B cell (primary cell): ENCODE data around the gene SLCO4C1. TPM values are rescaled to one million over a fixed set of nuclear protein-coding genes. Genes with fewer than 3 reads are reported as not detected.

Experiments used
- ATAC-seq: fragments of 200-7000 bp; cut with Tn5 transposase; one replicate; pipeline ENCODE4 v1.10.0; 2021; ENCODE audit warnings: low read depth, mild to moderate bottlenecking, moderate number of reproducible peaks, moderate library complexity
- CTCF ChIA-PET: fragments of 350-600 bp; sonication (Branson Sonifier 250); formaldehyde crosslinking; loops from one replicate; lab custom pipeline; 2021; ENCODE audit warnings: antibody characterized with exemption, inconsistent platforms; lab: Charles Lee
- POLR2A ChIA-PET: fragments of 350-600 bp; sonication (Branson Sonifier 250); formaldehyde crosslinking; loops from one replicate; lab custom pipeline; 2021; ENCODE audit warnings: antibody characterized with exemption; lab: Charles Lee
- DNase-seq: peaks from one replicate; pipeline ENCODE4 v3.0.0; 2013
- H2AFZ ChIP-seq: 2 replicates; pipeline ENCODE4 v1.6.1; 2012; ENCODE audit warnings: mild to moderate bottlenecking, low read depth, low read length; ENCODE audit not compliant: insufficient read depth, poor library complexity, severe bottlenecking
- H3K27ac ChIP-seq, 2 donors: 1 replicate in 1 of 2; 2 replicates in 1 of 2; pipeline ENCODE4 v1.5.1; 2012 to 2013; ENCODE audit warnings: low read length in 2 of 2, mild to moderate bottlenecking in 2 of 2, moderate library complexity in 1 of 2
- H3K27me3 ChIP-seq, 4 experiments: fragments of 200-600 bp in 1 of 4; sonication (generic) in 1 of 4; replicated peaks in 1 of 4; 1 replicate in 2 of 4; 2 replicates in 2 of 4; pipeline versions ENCODE4 v1.6.1 to v1.7.0; 2013 to 2016; ENCODE audit warnings: low read length in 3 of 4, mild to moderate bottlenecking in 2 of 4, mixed read lengths in 1 of 4, moderate library complexity in 1 of 4; ENCODE audit not compliant: insufficient read depth in 4 of 4, control insufficient read depth in 3 of 4; ENCODE audit errors: control extremely low read depth in 1 of 4
- H3K36me3 ChIP-seq, 2 experiments: replicated peaks in 1 of 2; 1 replicate in 1 of 2; 2 replicates in 1 of 2; pipeline versions ENCODE4 v1.6.1 to v1.7.1; 2013; ENCODE audit warnings: low read length in 1 of 2; ENCODE audit not compliant: insufficient read depth in 2 of 2, control insufficient read depth in 1 of 2; ENCODE audit errors: control extremely low read depth in 1 of 2, extremely low read depth in 1 of 2
- H3K4me1 ChIP-seq, 2 donors: fragments of 200-600 bp in 1 of 2; sonication (generic) in 1 of 2; 1 replicate in 1 of 2; 2 replicates in 1 of 2; pipeline versions ENCODE4 v1.5.1 to v1.6.1; 2013 to 2017; ENCODE audit warnings: low read length in 2 of 2; ENCODE audit not compliant: control insufficient read depth in 2 of 2, insufficient read depth in 2 of 2
- H3K4me2 ChIP-seq: replicated peaks from 2 replicates; pipeline ENCODE3; 2012; ENCODE audit warnings: mild to moderate bottlenecking, low read depth, low read length; ENCODE audit not compliant: poor library complexity, severe bottlenecking
- H3K4me3 ChIP-seq, 5 experiments: fragments of 200-600 bp in 1 of 5; sonication (generic) in 1 of 5; 1 replicate in 3 of 5; 2 replicates in 2 of 5; pipeline versions ENCODE4 v1.5.1 to v1.7.0; 2011 to 2016; ENCODE audit warnings: low read length in 4 of 5, mild to moderate bottlenecking in 4 of 5, low read depth in 2 of 5, control low read depth in 1 of 5, moderate library complexity in 1 of 5; ENCODE audit not compliant: insufficient read depth in 1 of 5; ENCODE audit errors: control extremely low read depth in 1 of 5, extremely low read depth in 1 of 5
- H3K79me2 ChIP-seq: fragments of 200-600 bp; sonication (generic); one replicate; pipeline ENCODE4 v1.6.0; 2016; ENCODE audit warnings: low read length; ENCODE audit not compliant: control insufficient read depth, insufficient read depth
- H3K9ac ChIP-seq: fragments of 200-600 bp; sonication (generic); 2 replicates; pipeline ENCODE4 v1.6.1; 2017; ENCODE audit warnings: mild to moderate bottlenecking, low read length, moderate library complexity
- H3K9me3 ChIP-seq, 3 donors: one replicate each; pipeline versions ENCODE4 v1.6.1 to v1.7.1; 2013; ENCODE audit warnings: low read length in 2 of 3; ENCODE audit not compliant: control insufficient read depth in 2 of 3, insufficient read depth in 1 of 3; ENCODE audit errors: control extremely low read depth in 1 of 3
- H4K20me1 ChIP-seq: 2 replicates; pipeline ENCODE4 v1.6.0; 2012; ENCODE audit warnings: mild to moderate bottlenecking, low read length; ENCODE audit not compliant: insufficient read depth, control insufficient read depth, poor library complexity, severe bottlenecking
- H3K27ac Mint-ChIP-seq: one replicate; pipeline ENCODE4 v1.8.0; 2021; ENCODE audit warnings: mixed read lengths
- H3K27me3 Mint-ChIP-seq: one replicate; pipeline ENCODE4 v1.8.0; 2021; ENCODE audit warnings: mixed read lengths
- H3K4me1 Mint-ChIP-seq: one replicate; pipeline ENCODE4 v1.8.0; 2021; ENCODE audit warnings: mixed read lengths
- H3K4me3 Mint-ChIP-seq: one replicate; pipeline ENCODE4 v1.8.0; 2021; ENCODE audit warnings: mixed read lengths
- H3K9me3 Mint-ChIP-seq: one replicate; pipeline ENCODE4 v1.8.0; 2022; ENCODE audit warnings: mixed read lengths; ENCODE audit not compliant: insufficient read depth
- CTCF ChIP-seq: fragments of 200-600 bp; IDR thresholded peaks from one replicate; pipeline ENCODE4 v1.8.0; 2022; ENCODE audit warnings: antibody characterized with exemption, mild to moderate bottlenecking
- EZH2 ChIP-seq: IDR thresholded peaks from 2 replicates; pipeline ENCODE4 v1.6.1; 2012; ENCODE audit warnings: borderline replicate concordance, low read depth, mild to moderate bottlenecking, moderate library complexity, low read length; ENCODE audit not compliant: insufficient read depth, poor library complexity, severe bottlenecking
- WGBS: methylation state at CpG from one replicate; pipeline ENCODE4 v1.1.5; 2013; ENCODE audit warnings: missing lambda C conversion rate; ENCODE audit not compliant: insufficient coverage; 5-methylcytosine and 5-hydroxymethylcytosine counted together
- intact Hi-C: fragments of 100-400 bp; cut with micrococcal nuclease; formaldehyde crosslinking; loops from one replicate; pipeline ENCODE4 v1.10.0; 2022
- polyA plus RNA-seq: library from polyadenylated mRNA; depleted of rRNA; stranded (reverse); fragments of >200 nt; gene quantifications from 2 replicates; pipeline ENCODE4 v1.2.3, GENCODE V29; 2012
- total RNA-seq, 2 donors: library from RNA; stranded (reverse); fragments of 120-200 nt in 1 of 2; gene quantifications; 1 replicate in 1 of 2; 2 replicates in 1 of 2; pipeline versions ENCODE4 v1.2.3 to v1.2.4, GENCODE V29; 2013 to 2022

SLCO4C1 gene
- total and polyA plus RNA-seq, 2 donors (not counting 1 experiment from before 2014, with no cell fraction given) = 0.36 to 0.42 TPM

- no peaks in the 10 kb centered on the region for H3K79me2 ChIP-seq
- no peaks in the 10 kb centered on the region for H3K9me3 ChIP-seq
- H3K27ac ChIP-seq = no peak overlapping the region
- H3K9ac ChIP-seq = no peak overlapping the region
- CTCF ChIA-PET = no interaction called here
- Mint-ChIP-seq H3K27ac (no peak overlapping the region), H3K27me3 (peaks cover 6% of the 10 kb centered on the region), H3K9me3 (no peaks in the 10 kb centered on the region), H3K4me3 (peak overlapping the region; percentile 90), H3K4me1 (peaks cover 26% of the 10 kb centered on the region)
- H3K27me3 ChIP-seq = no peaks in the 10 kb centered on the region
- peak overlapping the region; percentile 84 for H2AFZ ChIP-seq
- no peak for DNase-seq
- TF ChIP-seq CTCF (no peak), EZH2 (no peak)
- H3K4me3 ChIP-seq = peak overlapping the region in 2 of 5 experiments; percentile 77 to 87
- 89% methylated on average over 2 of the region's 4 CpGs for WGBS
- ATAC-seq = no peak
- no peaks in the 10 kb centered on the region for H3K36me3 ChIP-seq
- no peaks in the 10 kb centered on the region for H4K20me1 ChIP-seq
- H3K4me1 ChIP-seq = peaks cover 12 to 25% of the 10 kb centered on the region in 2 donors
- intact Hi-C loops = no loop called here
- peak overlapping the region; percentile 94 for H3K4me2 ChIP-seq
- POLR2A ChIA-PET = no interaction called here
These were observed 1.1 kb downstream of the SLCO4C1 start for GRCh38 chr5:102294886-102295395.

GRCh38 chr5:102290004-102290403 is 6.1 kb downstream of the SLCO4C1 start:
- no peak for DNase-seq
- Histone ChIP-seq H3K36me3 (no peaks in the 10 kb centered on the region), H3K4me1 (peaks cover 10 to 20% of the 10 kb centered on the region in 2 donors), H3K4me2 (no peak overlapping the region), H2AFZ (no peak overlapping the region), H4K20me1 (no peaks in the 10 kb centered on the region), H3K27me3 (no peaks in the 10 kb centered on the region), H3K9ac (no peak overlapping the region), H3K4me3 (no peak overlapping the region), H3K79me2 (no peaks in the 10 kb centered on the region), H3K9me3 (no peaks in the 10 kb centered on the region), H3K27ac (no peak overlapping the region)
- 90% methylated on average over 3 of the region's 3 CpGs for WGBS
- TF ChIP-seq EZH2 = no peak
- ChIA-PET POLR2A (no interaction called here), CTCF (no interaction called here)
- Mint-ChIP-seq H3K9me3 (no peaks in the 10 kb centered on the region), H3K4me3 (no peak overlapping the region), H3K27ac (no peak overlapping the region), H3K4me1 (peaks cover 17% of the 10 kb centered on the region), H3K27me3 (peaks cover 2% of the 10 kb centered on the region)
- no peak for ATAC-seq
- intact Hi-C loops = no loop called here
